ENCODE data around the gene PAX8. TPM values are rescaled to one million over a fixed set of nuclear protein-coding genes. Genes with fewer than 3 reads are reported as not detected.

PAX8 gene
- total RNA-seq, 1 experiment from 2014 or later, result 2.4 TPM

DNA sequence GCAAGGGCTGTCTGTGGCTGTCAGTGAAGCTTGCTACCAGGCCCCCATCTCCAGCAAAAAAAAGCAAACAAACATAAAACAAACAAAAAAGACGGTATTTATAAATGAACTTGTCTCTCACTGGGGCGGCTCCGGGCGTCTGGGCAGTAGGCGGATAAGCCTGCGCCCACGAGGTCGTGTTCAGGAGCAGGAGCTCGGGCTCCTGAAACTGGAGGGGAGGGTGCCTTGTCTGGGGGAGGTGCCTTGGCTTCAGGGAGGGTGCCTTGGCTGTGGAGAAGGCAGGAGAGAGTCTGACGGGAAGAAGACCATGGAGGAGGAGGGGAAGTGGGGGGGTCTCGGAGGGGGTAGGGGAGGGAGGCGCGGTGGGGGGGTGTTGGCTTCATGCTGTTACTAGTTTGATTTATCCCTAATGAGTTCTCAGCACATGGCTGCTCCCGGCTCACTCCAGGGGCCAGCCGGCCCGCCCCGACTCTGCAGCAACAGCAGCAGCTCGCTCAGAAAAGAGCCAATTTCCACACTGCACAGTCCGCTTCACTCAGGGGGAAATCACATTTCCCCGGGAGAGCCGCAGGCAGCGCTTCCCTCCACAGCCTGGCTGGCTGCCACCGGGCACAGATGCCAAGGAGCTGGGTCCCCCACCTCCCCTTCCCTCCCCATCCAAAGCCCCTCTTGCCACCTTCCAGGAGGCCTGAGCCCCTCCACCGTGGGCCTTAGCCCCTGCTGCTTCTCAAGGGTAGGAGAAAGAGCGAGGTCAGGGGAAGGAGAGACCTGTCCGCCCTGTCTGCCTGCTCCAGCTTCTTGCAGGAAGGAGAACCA, 66.3 kb downstream of the PAX8 start:
- intact Hi-C loops (cut with micrococcal nuclease), result no loop called here
- H3K27me3 Mint-ChIP-seq (ENCODE audit: insufficient read depth, unreplicated experiment), result no peaks in the 10 kb centered on the region
- H3K36me3 Mint-ChIP-seq (ENCODE audit: insufficient read depth, unreplicated experiment), result peaks cover 6% of the 10 kb centered on the region
- H3K4me3 Mint-ChIP-seq (ENCODE audit: unreplicated experiment), result no peak overlapping the region
- no TSS peak for BruUV-seq (replicated peaks)
- TF ChIP-seq, protein P1, sequence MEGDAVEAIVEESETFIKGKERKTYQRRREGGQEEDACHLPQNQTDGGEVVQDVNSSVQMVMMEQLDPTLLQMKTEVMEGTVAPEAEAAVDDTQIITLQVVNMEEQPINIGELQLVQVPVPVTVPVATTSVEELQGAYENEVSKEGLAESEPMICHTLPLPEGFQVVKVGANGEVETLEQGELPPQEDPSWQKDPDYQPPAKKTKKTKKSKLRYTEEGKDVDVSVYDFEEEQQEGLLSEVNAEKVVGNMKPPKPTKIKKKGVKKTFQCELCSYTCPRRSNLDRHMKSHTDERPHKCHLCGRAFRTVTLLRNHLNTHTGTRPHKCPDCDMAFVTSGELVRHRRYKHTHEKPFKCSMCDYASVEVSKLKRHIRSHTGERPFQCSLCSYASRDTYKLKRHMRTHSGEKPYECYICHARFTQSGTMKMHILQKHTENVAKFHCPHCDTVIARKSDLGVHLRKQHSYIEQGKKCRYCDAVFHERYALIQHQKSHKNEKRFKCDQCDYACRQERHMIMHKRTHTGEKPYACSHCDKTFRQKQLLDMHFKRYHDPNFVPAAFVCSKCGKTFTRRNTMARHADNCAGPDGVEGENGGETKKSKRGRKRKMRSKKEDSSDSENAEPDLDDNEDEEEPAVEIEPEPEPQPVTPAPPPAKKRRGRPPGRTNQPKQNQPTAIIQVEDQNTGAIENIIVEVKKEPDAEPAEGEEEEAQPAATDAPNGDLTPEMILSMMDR (IDR thresholded peaks at IDR 0.05; ENCODE audit: unreplicated experiment), result no peak
- no peaks in the 10 kb centered on the region for H3K9me3 Mint-ChIP-seq (ENCODE audit: unreplicated experiment)
- peak overlapping the region; percentile 92 for H3K27ac Mint-ChIP-seq (ENCODE audit: low read depth, unreplicated experiment)
- ChIA-PET CTCF (interaction anchor here (0.6 to 19.2 kb wide), 9 partner anchors 8 to 178 kb away, joined by 3 to 505 read pairs (median 11); no protein-coding TSS in a partner anchor), POLR2A (interaction anchor here (0.6 to 4.4 kb wide), 6 partner anchors 10 to 238 kb away, joined by 3 to 64 read pairs (median 6); no protein-coding TSS in a partner anchor)
- no peak for DNase-seq (ENCODE audit: unreplicated experiment)
- peaks cover 30% of the 10 kb centered on the region for H3K4me1 Mint-ChIP-seq (ENCODE audit: insufficient read depth, unreplicated experiment)

DNA sequence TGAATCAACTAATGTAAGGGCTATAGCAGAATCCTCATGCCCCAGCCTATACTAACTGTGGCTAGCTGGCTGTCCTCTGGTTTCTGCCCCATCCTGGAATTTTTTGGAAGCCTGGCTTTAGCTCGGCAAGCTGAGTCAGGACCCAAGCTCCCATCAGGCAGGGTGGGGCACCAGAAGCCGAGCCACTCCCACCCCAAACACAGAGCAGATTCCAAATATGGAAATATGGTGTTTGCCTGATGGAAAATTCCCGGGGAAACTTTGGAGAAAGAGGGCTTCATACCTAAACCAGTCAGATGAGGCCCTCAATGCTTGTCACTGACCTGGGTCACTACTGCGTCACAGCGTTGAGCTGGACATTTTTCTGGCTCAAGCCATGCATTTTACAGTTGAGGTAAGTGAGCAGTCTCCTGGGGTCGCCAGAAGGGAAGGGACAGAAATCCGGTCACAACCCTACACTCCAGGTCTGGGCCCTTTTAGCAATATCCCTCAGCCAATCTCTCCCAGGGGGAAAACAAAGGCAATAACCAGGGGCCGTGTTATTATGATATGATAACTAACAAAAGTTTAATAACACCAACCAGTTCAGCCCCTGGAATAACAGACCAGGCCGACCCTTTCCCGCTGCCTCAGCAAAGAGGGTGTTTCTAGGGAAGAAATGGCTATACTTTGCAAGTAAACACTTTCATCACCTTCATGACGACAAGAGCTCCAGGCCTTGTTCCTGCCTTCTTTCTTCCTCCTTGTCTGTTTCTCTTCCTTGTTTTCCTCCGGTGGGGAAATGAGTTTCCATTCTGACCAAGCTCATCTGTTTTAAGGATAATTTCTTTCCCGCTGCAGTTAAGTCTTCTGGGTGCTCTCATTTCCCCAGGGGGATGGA, 67.3 kb downstream of the PAX8 start:
- ChIA-PET POLR2A (interaction anchor here (0.6 to 4.4 kb wide), 8 partner anchors 9 to 239 kb away, joined by 3 to 64 read pairs (median 4); no protein-coding TSS in a partner anchor), CTCF (interaction anchor here (1.0 to 19.2 kb wide), 13 partner anchors 9 to 179 kb away, joined by 3 to 505 read pairs (median 3); no protein-coding TSS in a partner anchor)
- Mint-ChIP-seq H3K27ac (ENCODE audit: low read depth, unreplicated experiment) (peak overlapping the region; percentile 92), H3K36me3 (ENCODE audit: insufficient read depth, unreplicated experiment) (peaks cover 6% of the 10 kb centered on the region), H3K9me3 (ENCODE audit: unreplicated experiment) (no peaks in the 10 kb centered on the region), H3K4me1 (ENCODE audit: insufficient read depth, unreplicated experiment) (peaks cover 30% of the 10 kb centered on the region), H3K4me3 (ENCODE audit: unreplicated experiment) (no peak overlapping the region), H3K27me3 (ENCODE audit: insufficient read depth, unreplicated experiment) (no peaks in the 10 kb centered on the region)
- intact Hi-C loops (cut with micrococcal nuclease), result loop anchor here (2.0 kb wide), 1 partner anchor 71 kb away; no protein-coding TSS in a partner anchor
- peak; percentile 78 for DNase-seq (ENCODE audit: unreplicated experiment)
- BruUV-seq (replicated peaks), result TSS peak; percentile 79
- TF ChIP-seq, protein P1 (IDR thresholded peaks at IDR 0.05; ENCODE audit: unreplicated experiment), result no peak

DNA sequence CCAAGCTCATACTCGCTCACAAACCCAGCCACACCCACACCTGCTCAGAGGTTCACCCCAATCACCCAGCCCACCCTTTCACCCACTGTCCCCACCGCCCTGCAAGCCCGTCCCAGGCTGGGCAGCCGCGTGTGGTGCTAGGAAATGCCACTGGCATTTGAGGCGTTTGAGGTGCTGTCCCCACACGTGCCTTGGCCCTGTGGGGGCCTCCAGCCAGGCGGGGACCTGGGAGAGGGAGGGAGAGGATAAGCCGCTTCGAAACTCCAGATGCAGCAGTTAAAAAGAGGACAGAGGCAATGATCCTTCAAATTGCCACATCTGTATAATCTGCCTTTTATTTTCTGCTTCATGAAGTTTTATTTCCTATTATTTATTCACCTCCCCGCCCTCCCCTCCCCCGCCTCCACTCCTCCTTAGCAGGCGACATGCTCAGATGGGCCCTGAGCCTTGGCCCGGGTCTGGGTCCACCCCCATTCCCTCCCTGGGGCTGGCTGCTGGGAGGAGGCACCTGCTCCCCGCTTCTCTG, 69.0 kb downstream of the PAX8 start:
- CTCF ChIA-PET, result interaction anchor here (0.6 to 19.2 kb wide), 3 partner anchors 37 to 180 kb away, joined by 3 to 505 read pairs (median 13); no protein-coding TSS in a partner anchor
- POLR2A ChIA-PET, result interaction anchor here (4.4 kb wide), 1 partner anchor 30 kb away, joined by 64 read pairs; no protein-coding TSS in a partner anchor
- Mint-ChIP-seq H3K4me1 (ENCODE audit: insufficient read depth, unreplicated experiment) (peaks cover 36% of the 10 kb centered on the region), H3K27me3 (ENCODE audit: insufficient read depth, unreplicated experiment) (no peaks in the 10 kb centered on the region), H3K9me3 (ENCODE audit: unreplicated experiment) (no peaks in the 10 kb centered on the region), H3K27ac (ENCODE audit: low read depth, unreplicated experiment) (peak overlapping the region; percentile 92), H3K36me3 (ENCODE audit: insufficient read depth, unreplicated experiment) (no peaks in the 10 kb centered on the region), H3K4me3 (ENCODE audit: unreplicated experiment) (no peak overlapping the region)
- no peak for DNase-seq (ENCODE audit: unreplicated experiment)
- intact Hi-C loops (cut with micrococcal nuclease), result loop anchor here (2.0 kb wide), 1 partner anchor 73 kb away; no protein-coding TSS in a partner anchor
- no TSS peak for BruUV-seq (replicated peaks)
- TF ChIP-seq, protein P1 (IDR thresholded peaks at IDR 0.05; ENCODE audit: unreplicated experiment), result no peak
